IMR-90 (cell line): Measurements from ENCODE around the gene ARHGEF12. TPM values are rescaled to one million over a fixed set of nuclear protein-coding genes. Genes with fewer than 3 reads are reported as not detected.
A peak's percentile ranks its signal among the peaks of the same experiment; 100 is the strongest.

Experiments
- ATAC-seq: fragments of 200-7000 bp; cut with Tn5 transposase; 2 replicates; pipeline ENCODE4 v1.9.1; 2020; ENCODE audit warnings: low read depth, mild to moderate bottlenecking, moderate library complexity
- BruUV-seq: library from RNA; stranded (reverse); fragments of 400-500 nt; replicated peaks from 2 replicates; lab custom pipeline; 2021; lab: Mats Ljungman, UMichigan
- CTCF ChIA-PET: fragments of 300-600 bp; formaldehyde crosslinking; extraction: SDS; loops from one replicate; lab custom pipeline; 2021; ENCODE audit warnings: antibody characterized with exemption; lab: Yijun Ruan, JAX
- POLR2A ChIA-PET: fragments of 300-600 bp; sonication (Branson Sonifier 250); formaldehyde crosslinking; loops from one replicate; lab custom pipeline; 2022; ENCODE audit warnings: antibody characterized with exemption; ENCODE audit not compliant: unreplicated experiment; lab: Charles Lee
- DNase-seq: peaks from one replicate; pipeline ENCODE4 v3.0.0; 2013
- H2AFZ ChIP-seq: replicated peaks from 2 replicates; pipeline ENCODE3; 2013; ENCODE audit warnings: low read length, mild to moderate bottlenecking; ENCODE audit not compliant: poor library complexity
- H2AK5ac ChIP-seq: 2 replicates; pipeline ENCODE4 v1.6.1; 2013; ENCODE audit warnings: low read depth, low read length, inconsistent platforms
- H2AK9ac ChIP-seq: replicated peaks from 2 replicates; pipeline ENCODE3; 2013; ENCODE audit warnings: mild to moderate bottlenecking, low read depth, low read length, moderate library complexity; ENCODE audit not compliant: poor library complexity
- H2BK120ac ChIP-seq: 2 replicates; pipeline ENCODE4 v1.6.1; 2013; ENCODE audit warnings: low read depth, low read length, inconsistent platforms
- H2BK15ac ChIP-seq: 3 replicates; pipeline ENCODE4 v1.6.1; 2013; ENCODE audit warnings: low read depth, low read length, inconsistent platforms
- H2BK20ac ChIP-seq: 2 replicates; pipeline ENCODE4 v1.6.1; 2013; ENCODE audit warnings: low read depth, mild to moderate bottlenecking, inconsistent platforms, low read length, moderate library complexity
- H2BK5ac ChIP-seq: 2 replicates; pipeline ENCODE4 v1.6.1; 2013; ENCODE audit warnings: mild to moderate bottlenecking, low read depth, low read length, inconsistent platforms; ENCODE audit not compliant: poor library complexity, severe bottlenecking
- H3K14ac ChIP-seq: replicated peaks from 2 replicates; pipeline ENCODE4 v1.6.1; 2013; ENCODE audit warnings: low read depth, low read length, inconsistent platforms
- H3K18ac ChIP-seq: 2 replicates; pipeline ENCODE4 v1.6.1; 2013; ENCODE audit warnings: low read depth, low read length, control low read depth
- H3K23ac ChIP-seq: 2 replicates; pipeline ENCODE4 v1.6.1; 2013; ENCODE audit warnings: low read depth, low read length, inconsistent platforms
- H3K27ac ChIP-seq: 2 replicates; pipeline ENCODE4 v1.5.1; 2013; ENCODE audit warnings: mild to moderate bottlenecking, control low read depth, low read length; ENCODE audit not compliant: insufficient read depth
- H3K27me3 ChIP-seq: 2 replicates; pipeline ENCODE4 v1.6.1; 2013; ENCODE audit warnings: low read length; ENCODE audit not compliant: control insufficient read depth, insufficient read depth
- H3K36me3 ChIP-seq: 2 replicates; pipeline ENCODE4 v1.6.1; 2013; ENCODE audit warnings: low read length, mixed read lengths; ENCODE audit not compliant: control insufficient read depth, insufficient read depth
- H3K4ac ChIP-seq: 2 replicates; pipeline ENCODE4 v1.6.1; 2013; ENCODE audit warnings: low read depth, low read length, inconsistent platforms
- H3K4me1 ChIP-seq: 2 replicates; pipeline ENCODE4 v1.6.1; 2013; ENCODE audit warnings: low read length, mixed read lengths; ENCODE audit not compliant: control insufficient read depth, insufficient read depth
- H3K4me2 ChIP-seq: 2 replicates; pipeline ENCODE4 v1.6.1; 2013; ENCODE audit warnings: low read depth, mild to moderate bottlenecking, control low read depth, low read length, moderate library complexity
- H3K4me3 ChIP-seq: 2 replicates; pipeline ENCODE4 v1.5.1; 2013; ENCODE audit warnings: low read depth, mild to moderate bottlenecking, control low read depth, low read length, moderate library complexity; ENCODE audit not compliant: insufficient read depth
- H3K56ac ChIP-seq: 2 replicates; pipeline ENCODE4 v1.6.1; 2013; ENCODE audit warnings: low read length, inconsistent platforms; ENCODE audit not compliant: insufficient read depth; ENCODE audit errors: extremely low read depth
- H3K79me1 ChIP-seq, 2 experiments: 2 replicates each; pipeline ENCODE4 v1.6.1; 2013; ENCODE audit warnings: low read length in 2 of 2, inconsistent platforms in 1 of 2, low read depth in 1 of 2
- H3K9ac ChIP-seq: 2 replicates; pipeline ENCODE4 v1.6.1; 2013; ENCODE audit warnings: low read depth, low read length, control low read depth
- H3K9me1 ChIP-seq: 2 replicates; pipeline ENCODE4 v1.6.1; 2013; ENCODE audit warnings: low read length, inconsistent platforms; ENCODE audit not compliant: insufficient read depth
- H3K9me3 ChIP-seq: 2 replicates; pipeline ENCODE4 v1.6.1; 2013; ENCODE audit warnings: low read length; ENCODE audit not compliant: control insufficient read depth, insufficient read depth
- H4K20me1 ChIP-seq: 2 replicates; pipeline ENCODE4 v1.6.1; 2013; ENCODE audit warnings: low read length, inconsistent platforms; ENCODE audit not compliant: insufficient read depth
- H4K5ac ChIP-seq: 2 replicates; pipeline ENCODE4 v1.6.1; 2013; ENCODE audit warnings: mild to moderate bottlenecking, low read depth, low read length, control low read depth
- H4K8ac ChIP-seq, 2 experiments: 2 replicates each; pipeline ENCODE4 v1.6.1; 2013; ENCODE audit warnings: low read depth in 2 of 2, low read length in 2 of 2, control low read depth in 1 of 2, inconsistent platforms in 1 of 2
- H4K91ac ChIP-seq: 2 replicates; pipeline ENCODE4 v1.6.1; 2013; ENCODE audit warnings: low read depth, low read length, inconsistent platforms; ENCODE audit not compliant: insufficient read depth
- BHLHE40 ChIP-seq: fragments of 150-350 bp; IDR thresholded peaks from 2 replicates; pipeline ENCODE4 v1.6.1; 2016; ENCODE audit warnings: mild to moderate bottlenecking, low read depth, low read length
- CEBPB ChIP-seq: IDR thresholded peaks from 2 replicates; pipeline ENCODE4 v1.6.1; 2012; ENCODE audit warnings: low read depth, low read length, improper control_type of control experiment
- CHD1 ChIP-seq: IDR thresholded peaks from 2 replicates; pipeline ENCODE4 v1.6.1; 2012; ENCODE audit warnings: low read depth, low read length, improper control_type of control experiment
- FOS ChIP-seq: fragments of 150-350 bp; IDR thresholded peaks from 2 replicates; pipeline ENCODE4 v1.6.1; 2016; ENCODE audit warnings: low read depth, low read length
- MAFK ChIP-seq: IDR thresholded peaks from 2 replicates; pipeline ENCODE4 v1.6.1; 2012; ENCODE audit warnings: low read depth, low read length, improper control_type of control experiment
- MAZ ChIP-seq: IDR thresholded peaks from 2 replicates; pipeline ENCODE4 v1.6.1; 2012; ENCODE audit warnings: low read depth, mild to moderate bottlenecking, low read length, improper control_type of control experiment, moderate library complexity, borderline replicate concordance
- MXI1 ChIP-seq: IDR thresholded peaks from 2 replicates; pipeline ENCODE4 v1.6.1; 2012; ENCODE audit warnings: low read depth, mild to moderate bottlenecking, low read length, moderate library complexity, borderline replicate concordance
- NFE2L2 ChIP-seq: fragments of 150-350 bp; IDR thresholded peaks from 2 replicates; pipeline ENCODE4 v1.6.1; 2016; ENCODE audit warnings: low read depth, mild to moderate bottlenecking, low read length
- POLR2A ChIP-seq: IDR thresholded peaks from 2 replicates; pipeline ENCODE4 v1.6.1; 2012; ENCODE audit warnings: mild to moderate bottlenecking, low read depth, low read length
- RAD21 ChIP-seq: IDR thresholded peaks from 2 replicates; pipeline ENCODE4 v1.6.1; 2012; ENCODE audit warnings: low read length, improper control_type of control experiment
- RCOR1 ChIP-seq: IDR thresholded peaks from 2 replicates; pipeline ENCODE4 v1.6.1; 2012; ENCODE audit warnings: mild to moderate bottlenecking, low read length, improper control_type of control experiment; ENCODE audit not compliant: insufficient replicate concordance
- RFX5 ChIP-seq: IDR thresholded peaks from 2 replicates; pipeline ENCODE4 v1.8.0; 2012; ENCODE audit warnings: low read depth, mild to moderate bottlenecking, low read length, moderate library complexity
- SMC3 ChIP-seq: fragments of 150-350 bp; IDR thresholded peaks from 2 replicates; pipeline ENCODE4 v1.6.1; 2016; ENCODE audit warnings: low read depth, mild to moderate bottlenecking, antibody characterized with exemption, low read length, moderate library complexity
- WGBS, 2 experiments: methylation state at CpG; one replicate each; pipeline versions ENCODE4 v1.1.5 to v1.1.7; 2013; ENCODE audit warnings: missing lambda C conversion rate in 2 of 2; ENCODE audit not compliant: insufficient read length in 1 of 2; ENCODE audit errors: extremely low coverage in 2 of 2; 5-methylcytosine and 5-hydroxymethylcytosine counted together
- dilution Hi-C: fragments of 300-500 bp; cut with HindIII; formaldehyde crosslinking; loops from one replicate; pipeline ENCODE4 v1.14.3; 2018; ENCODE audit warnings: low sequenced_read_pairs; ENCODE audit not compliant: unreplicated experiment
- in situ Hi-C: fragments of 300-500 bp; cut with MboI; formaldehyde crosslinking; loops from 3 replicates; pipeline ENCODE4 v1.14.3; 2019; ENCODE audit warnings: low sequenced_read_pairs, inconsistent platforms, mixed read lengths
- intact Hi-C: fragments of 100-400 bp; cut with micrococcal nuclease; formaldehyde crosslinking; loops from 2 replicates; pipeline ENCODE4 v1.10.0; 2022
- polyA plus RNA-seq, 3 experiments: library from polyadenylated mRNA; depleted of rRNA; stranded (reverse); fragments of >200 nt; gene quantifications; 2 replicates each; pipeline ENCODE4 v1.2.3, GENCODE V29; 2012; ENCODE audit warnings: low replicate concordance in 1 of 3
- total RNA-seq: library from RNA; depleted of rRNA; stranded (reverse); fragments of >200 nt; gene quantifications from 2 replicates; pipeline ENCODE4 v1.2.3, GENCODE V29; 2012
- TF ChIP-seq, protein P1 (sequence below): fragments of 150-350 bp; IDR thresholded peaks from 2 replicates; pipeline ENCODE4 v1.6.1; 2016; ENCODE audit warnings: low read depth, mild to moderate bottlenecking, low read length, moderate library complexity, borderline replicate concordance
- TF ChIP-seq, protein P2 (sequence below): fragments of 150-350 bp; IDR thresholded peaks from 2 replicates; pipeline ENCODE4 v1.6.1; 2017; ENCODE audit warnings: mild to moderate bottlenecking, antibody characterized with exemption, low read length, low read depth
- TF ChIP-seq, protein P3 (sequence below): conservative IDR thresholded peaks from 2 replicates; pipeline ENCODE4 v1.5.1; 2012; ENCODE audit warnings: mild to moderate bottlenecking, low read depth, low read length, improper control_type of control experiment

Gene ARHGEF12
- total and polyA plus RNA-seq, 2 of the 4 experiments (the other 2 are of a cell fraction) = 25.5 to 115 TPM

DNA sequence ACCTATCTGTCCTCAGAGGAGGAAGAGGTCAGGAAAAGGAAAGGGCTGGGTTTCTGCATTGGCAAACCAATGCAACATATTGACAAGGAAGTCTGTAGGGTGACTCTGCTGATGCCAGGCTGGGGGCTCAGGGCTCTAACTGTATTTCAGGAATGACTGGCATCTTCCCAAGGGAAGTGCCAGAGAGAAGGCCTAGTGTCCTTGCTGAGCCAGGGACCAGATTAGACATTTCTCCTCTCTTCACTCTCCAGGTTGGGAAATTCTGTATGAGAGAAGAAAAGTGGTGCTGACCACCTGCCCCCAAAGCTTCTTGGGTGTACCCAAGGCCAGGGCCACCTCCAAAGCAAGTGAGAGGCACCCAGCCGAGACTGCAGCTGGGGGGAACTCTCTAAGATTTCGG, 202.5 kb downstream of the ARHGEF12 start:
- no peak overlapping the region for H3K27ac ChIP-seq
- H3K79me1 ChIP-seq = no peaks in the 10 kb centered on the region
- H3K4ac ChIP-seq = no peak overlapping the region
- H4K5ac ChIP-seq = no peak overlapping the region
- H2AK5ac ChIP-seq = peak overlapping the region; percentile 15; the same call in 1 of the 2 replicates
- H2BK120ac ChIP-seq = no peak overlapping the region
- H2AK9ac ChIP-seq = no peak overlapping the region
- no TSS peak for BruUV-seq
- H3K4me3 ChIP-seq = no peak overlapping the region
- H3K9me1 ChIP-seq = no peaks in the 10 kb centered on the region
- no peak overlapping the region for H2AFZ ChIP-seq
- no peak overlapping the region for H3K56ac ChIP-seq
- no peak for ATAC-seq
- H2BK15ac ChIP-seq = no peak overlapping the region
- no peak overlapping the region for H3K18ac ChIP-seq
- no peak for DNase-seq
- H3K14ac ChIP-seq = no peak overlapping the region
- no peak overlapping the region for H4K8ac ChIP-seq
- H2BK20ac ChIP-seq = no peak overlapping the region
- no peak overlapping the region for H3K23ac ChIP-seq
- no peak overlapping the region for H4K91ac ChIP-seq
- dilution Hi-C loops = no loop called here
- CTCF ChIA-PET = no interaction called here
- no peak for TF ChIP-seq FOS
- TF ChIP-seq POLR2A = no peak
- no peak for TF ChIP-seq NFE2L2
- no peak for TF ChIP-seq RFX5
- TF ChIP-seq, protein P1, sequence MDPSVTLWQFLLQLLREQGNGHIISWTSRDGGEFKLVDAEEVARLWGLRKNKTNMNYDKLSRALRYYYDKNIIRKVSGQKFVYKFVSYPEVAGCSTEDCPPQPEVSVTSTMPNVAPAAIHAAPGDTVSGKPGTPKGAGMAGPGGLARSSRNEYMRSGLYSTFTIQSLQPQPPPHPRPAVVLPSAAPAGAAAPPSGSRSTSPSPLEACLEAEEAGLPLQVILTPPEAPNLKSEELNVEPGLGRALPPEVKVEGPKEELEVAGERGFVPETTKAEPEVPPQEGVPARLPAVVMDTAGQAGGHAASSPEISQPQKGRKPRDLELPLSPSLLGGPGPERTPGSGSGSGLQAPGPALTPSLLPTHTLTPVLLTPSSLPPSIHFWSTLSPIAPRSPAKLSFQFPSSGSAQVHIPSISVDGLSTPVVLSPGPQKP = no peak
- TF ChIP-seq CEBPB = no peak
- no peak for TF ChIP-seq MXI1
- no peak for TF ChIP-seq MAFK
- TF ChIP-seq, protein P2, sequence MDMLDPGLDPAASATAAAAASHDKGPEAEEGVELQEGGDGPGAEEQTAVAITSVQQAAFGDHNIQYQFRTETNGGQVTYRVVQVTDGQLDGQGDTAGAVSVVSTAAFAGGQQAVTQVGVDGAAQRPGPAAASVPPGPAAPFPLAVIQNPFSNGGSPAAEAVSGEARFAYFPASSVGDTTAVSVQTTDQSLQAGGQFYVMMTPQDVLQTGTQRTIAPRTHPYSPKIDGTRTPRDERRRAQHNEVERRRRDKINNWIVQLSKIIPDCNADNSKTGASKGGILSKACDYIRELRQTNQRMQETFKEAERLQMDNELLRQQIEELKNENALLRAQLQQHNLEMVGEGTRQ = no peak
- TF ChIP-seq BHLHE40 = no peak
- TF ChIP-seq RAD21 = no peak
- TF ChIP-seq RCOR1 = no peak
- TF ChIP-seq, protein P3, sequence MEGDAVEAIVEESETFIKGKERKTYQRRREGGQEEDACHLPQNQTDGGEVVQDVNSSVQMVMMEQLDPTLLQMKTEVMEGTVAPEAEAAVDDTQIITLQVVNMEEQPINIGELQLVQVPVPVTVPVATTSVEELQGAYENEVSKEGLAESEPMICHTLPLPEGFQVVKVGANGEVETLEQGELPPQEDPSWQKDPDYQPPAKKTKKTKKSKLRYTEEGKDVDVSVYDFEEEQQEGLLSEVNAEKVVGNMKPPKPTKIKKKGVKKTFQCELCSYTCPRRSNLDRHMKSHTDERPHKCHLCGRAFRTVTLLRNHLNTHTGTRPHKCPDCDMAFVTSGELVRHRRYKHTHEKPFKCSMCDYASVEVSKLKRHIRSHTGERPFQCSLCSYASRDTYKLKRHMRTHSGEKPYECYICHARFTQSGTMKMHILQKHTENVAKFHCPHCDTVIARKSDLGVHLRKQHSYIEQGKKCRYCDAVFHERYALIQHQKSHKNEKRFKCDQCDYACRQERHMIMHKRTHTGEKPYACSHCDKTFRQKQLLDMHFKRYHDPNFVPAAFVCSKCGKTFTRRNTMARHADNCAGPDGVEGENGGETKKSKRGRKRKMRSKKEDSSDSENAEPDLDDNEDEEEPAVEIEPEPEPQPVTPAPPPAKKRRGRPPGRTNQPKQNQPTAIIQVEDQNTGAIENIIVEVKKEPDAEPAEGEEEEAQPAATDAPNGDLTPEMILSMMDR = no peak
- TF ChIP-seq MAZ = no peak
- no peak for TF ChIP-seq CHD1
- no peak for TF ChIP-seq SMC3
- in situ Hi-C loops = no loop called here
- no peak overlapping the region for H3K9ac ChIP-seq
- POLR2A ChIA-PET = no interaction called here
- no peak overlapping the region for H3K4me2 ChIP-seq
- H2BK5ac ChIP-seq = no peak overlapping the region
- intact Hi-C loops = no loop called here
- no peaks in the 10 kb centered on the region for H4K20me1 ChIP-seq
- no peaks in the 10 kb centered on the region for H3K27me3 ChIP-seq
- H3K4me1 ChIP-seq = peaks cover 3% of the 10 kb centered on the region; the same call in 1 of the 2 replicates
- H3K9me3 ChIP-seq = no peaks in the 10 kb centered on the region
- no peaks in the 10 kb centered on the region for H3K36me3 ChIP-seq
- WGBS, 2 experiments = no CpG with 5 or more reads among the region's 2 CpGs
